CD4-positive, alpha-beta memory T cell (primary cell): ENCODE data around the gene LRP1B. TPM values are rescaled to one million over a fixed set of nuclear protein-coding genes. Genes with fewer than 3 reads are reported as not detected.

Experiments used
- CTCF ChIA-PET: fragments of 350-600 bp; sonication (Branson Sonifier 250); formaldehyde crosslinking; loops from one replicate; lab custom pipeline; 2021; ENCODE audit warnings: inconsistent platforms; ENCODE audit not compliant: partially characterized antibody; lab: Charles Lee
- POLR2A ChIA-PET: fragments of 350-600 bp; sonication (Branson Sonifier 250); formaldehyde crosslinking; loops from one replicate; lab custom pipeline; 2021; ENCODE audit not compliant: partially characterized antibody; lab: Charles Lee
- DNase-seq, 5 donors: peaks; one replicate each; pipeline versions ENCODE4 v3.0.0 to v3.0.0-alpha.2; 2020 to 2022; ENCODE audit warnings: mixed read lengths in 1 of 5
- H3K27ac ChIP-seq: one replicate; pipeline ENCODE4 v1.7.0; 2013; ENCODE audit warnings: low read depth, low read length
- H3K27me3 ChIP-seq: 2 replicates; pipeline ENCODE4 v1.7.0; 2013; ENCODE audit warnings: mild to moderate bottlenecking, low read length, moderate library complexity; ENCODE audit not compliant: insufficient read depth
- H3K36me3 ChIP-seq: 2 replicates; pipeline ENCODE4 v1.7.0; 2013; ENCODE audit warnings: mild to moderate bottlenecking, low read length, moderate library complexity; ENCODE audit not compliant: insufficient read depth
- H3K4me1 ChIP-seq: 2 replicates; pipeline ENCODE4 v1.7.0; 2013; ENCODE audit warnings: mild to moderate bottlenecking, low read length, moderate library complexity; ENCODE audit not compliant: insufficient read depth
- H3K4me3 ChIP-seq, 2 donors: one replicate each; pipeline ENCODE4 v1.7.0; 2013; ENCODE audit warnings: low read length in 2 of 2, mild to moderate bottlenecking in 1 of 2
- H3K9me3 ChIP-seq, 2 donors: one replicate each; pipeline ENCODE4 v1.7.0; 2013; ENCODE audit warnings: low read length in 2 of 2, control low read depth in 1 of 2; ENCODE audit not compliant: control insufficient read depth in 1 of 2
- H3K27ac Mint-ChIP-seq, 7 donors: one replicate each; pipeline ENCODE4 v1.8.0; 2020 to 2021; ENCODE audit warnings: mixed read lengths in 7 of 7, mild to moderate bottlenecking in 6 of 7, inconsistent platforms in 3 of 7, moderate library complexity in 3 of 7
- H3K27me3 Mint-ChIP-seq, 2 donors: one replicate each; pipeline ENCODE4 v1.8.0; 2020 to 2021; ENCODE audit warnings: mixed read lengths in 2 of 2
- H3K36me3 Mint-ChIP-seq, 2 donors: one replicate each; pipeline ENCODE4 v1.8.0; 2020 to 2021; ENCODE audit warnings: mixed read lengths in 2 of 2, inconsistent platforms in 1 of 2, mild to moderate bottlenecking in 1 of 2
- H3K4me1 Mint-ChIP-seq, 4 donors: one replicate each; pipeline ENCODE4 v1.8.0; 2020 to 2021; ENCODE audit warnings: mixed read lengths in 4 of 4, mild to moderate bottlenecking in 1 of 4
- H3K4me3 Mint-ChIP-seq, 8 donors: one replicate each; pipeline ENCODE4 v1.8.0; 2020 to 2021; ENCODE audit warnings: mixed read lengths in 8 of 8, mild to moderate bottlenecking in 7 of 8, moderate library complexity in 6 of 8, inconsistent platforms in 3 of 8
- H3K9me3 Mint-ChIP-seq, 8 donors: one replicate each; pipeline ENCODE4 v1.8.0; 2020 to 2021; ENCODE audit warnings: mixed read lengths in 8 of 8, mild to moderate bottlenecking in 5 of 8, inconsistent platforms in 3 of 8, moderate library complexity in 1 of 8
- intact Hi-C: fragments of 100-400 bp; cut with micrococcal nuclease; formaldehyde crosslinking; loops from one replicate; pipeline ENCODE4 v1.15.1; 2023
- polyA plus RNA-seq, 2 donors: library from polyadenylated mRNA; unstranded; fragments of 300-500 nt; fragmentation: Illumina TruSeq; gene quantifications; one replicate each; pipeline ENCODE4 v1.2.3, GENCODE V29; 2021
- total RNA-seq, 2 experiments: library from RNA; stranded (reverse); gene quantifications; one replicate each; pipeline ENCODE4 v1.2.3, GENCODE V29; 2021

LRP1B gene
- total and polyA plus RNA-seq, 4 experiments from 2014 or later = not detected

DNA sequence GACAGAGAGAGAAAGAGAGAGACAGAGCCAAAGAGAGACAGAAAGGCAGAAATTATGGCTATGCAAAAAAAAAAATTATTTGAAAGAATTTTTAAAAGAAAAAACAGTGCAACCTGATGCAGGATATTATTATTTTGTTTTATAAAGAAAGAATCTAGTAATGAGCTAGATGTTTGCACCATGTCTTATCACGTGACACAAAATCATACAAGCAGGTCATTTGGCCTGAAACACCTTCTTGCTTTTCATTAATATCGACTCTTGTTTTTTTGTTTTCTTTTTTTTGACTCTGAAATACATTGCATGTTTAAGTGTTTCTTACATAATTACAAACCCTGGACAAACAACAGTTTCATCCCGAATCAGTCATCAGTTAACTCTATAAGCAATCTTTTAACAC lies 606.0 kb downstream of the LRP1B start:
- H3K4me3 Mint-ChIP-seq = no peak overlapping the region
- H3K27ac Mint-ChIP-seq = no peak overlapping the region
- no peaks in the 10 kb centered on the region for H3K9me3 ChIP-seq
- no peaks in the 10 kb centered on the region for H3K27me3 ChIP-seq
- ChIA-PET POLR2A (no interaction called here), CTCF (no interaction called here)
- no peaks in the 10 kb centered on the region for H3K27me3 Mint-ChIP-seq
- H3K4me3 ChIP-seq = no peak overlapping the region
- no peaks in the 10 kb centered on the region for H3K4me1 ChIP-seq
- H3K36me3 ChIP-seq = no peaks in the 10 kb centered on the region
- no peaks in the 10 kb centered on the region for H3K36me3 Mint-ChIP-seq
- no peaks in the 10 kb centered on the region for H3K4me1 Mint-ChIP-seq
- DNase-seq = no peak
- peaks cover 2 to 9% (median 6%) of the 10 kb centered on the region in 8 donors for H3K9me3 Mint-ChIP-seq
- intact Hi-C loops = no loop called here
- no peak overlapping the region for H3K27ac ChIP-seq

DNA sequence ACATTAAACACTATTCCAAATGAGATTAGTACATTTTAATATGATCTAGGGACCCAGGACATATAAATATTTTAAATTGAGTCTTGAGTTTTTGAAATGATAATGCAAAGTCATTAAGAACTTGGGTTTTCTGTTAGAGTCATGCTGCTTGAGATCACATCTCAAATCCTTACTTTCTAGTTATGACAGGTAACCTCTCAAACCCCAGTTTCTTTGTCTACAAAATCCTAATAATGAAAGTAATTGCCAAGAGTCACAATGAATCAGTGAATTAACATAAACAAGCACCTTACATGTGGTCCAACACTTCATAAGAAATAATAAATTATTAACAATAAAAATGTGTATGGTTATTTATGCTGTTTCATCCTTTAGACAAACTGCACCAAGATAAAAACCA lies 607.6 kb downstream of the LRP1B start:
- intact Hi-C loops = no loop called here
- no peak overlapping the region for H3K27ac Mint-ChIP-seq
- H3K4me1 Mint-ChIP-seq = no peaks in the 10 kb centered on the region
- Histone ChIP-seq H3K4me3 (no peak overlapping the region), H3K27ac (no peak overlapping the region), H3K27me3 (no peaks in the 10 kb centered on the region), H3K36me3 (no peaks in the 10 kb centered on the region), H3K9me3 (no peaks in the 10 kb centered on the region), H3K4me1 (no peaks in the 10 kb centered on the region)
- H3K36me3 Mint-ChIP-seq = no peaks in the 10 kb centered on the region
- no peak overlapping the region for H3K4me3 Mint-ChIP-seq
- H3K27me3 Mint-ChIP-seq = no peaks in the 10 kb centered on the region
- ChIA-PET CTCF (no interaction called here), POLR2A (no interaction called here)
- DNase-seq = no peak
- peaks cover 2 to 9% (median 6%) of the 10 kb centered on the region in 8 donors for H3K9me3 Mint-ChIP-seq

- Histone ChIP-seq H3K27me3 (no peaks in the 10 kb centered on the region), H3K27ac (no peak overlapping the region), H3K4me1 (no peaks in the 10 kb centered on the region), H3K36me3 (no peaks in the 10 kb centered on the region), H3K4me3 (no peak overlapping the region), H3K9me3 (no peaks in the 10 kb centered on the region)
- CTCF ChIA-PET = no interaction called here
- Mint-ChIP-seq H3K27me3 (no peaks in the 10 kb centered on the region), H3K27ac (no peak overlapping the region), H3K4me1 (no peaks in the 10 kb centered on the region), H3K9me3 (peaks cover 3 to 11% (median 5%) of the 10 kb centered on the region in 8 donors), H3K4me3 (no peak overlapping the region), H3K36me3 (no peaks in the 10 kb centered on the region)
- POLR2A ChIA-PET = no interaction called here
- no peak for DNase-seq
- intact Hi-C loops = no loop called here
These were observed 608.1 kb downstream of the LRP1B start for GRCh38 chr2:141522702-141523101.

- Histone ChIP-seq H3K9me3 (no peaks in the 10 kb centered on the region), H3K27me3 (no peaks in the 10 kb centered on the region), H3K27ac (no peak overlapping the region), H3K36me3 (no peaks in the 10 kb centered on the region), H3K4me1 (no peaks in the 10 kb centered on the region), H3K4me3 (no peak overlapping the region)
- ChIA-PET POLR2A (no interaction called here), CTCF (no interaction called here)
- Mint-ChIP-seq H3K27me3 (no peaks in the 10 kb centered on the region), H3K27ac (no peak overlapping the region), H3K9me3 (peaks cover 3 to 11% (median 5%) of the 10 kb centered on the region in 8 donors), H3K4me1 (no peaks in the 10 kb centered on the region), H3K36me3 (no peaks in the 10 kb centered on the region), H3K4me3 (no peak overlapping the region)
- intact Hi-C loops = no loop called here
- no peak for DNase-seq
These were observed 608.8 kb downstream of the LRP1B start for GRCh38 chr2:141522048-141522447.

- no peaks in the 10 kb centered on the region for H3K36me3 Mint-ChIP-seq
- H3K27me3 Mint-ChIP-seq = no peaks in the 10 kb centered on the region
- CTCF ChIA-PET = no interaction called here
- no peaks in the 10 kb centered on the region for H3K4me1 ChIP-seq
- H3K27ac ChIP-seq = no peak overlapping the region
- no peak overlapping the region for H3K4me3 Mint-ChIP-seq
- H3K4me3 ChIP-seq = no peak overlapping the region
- H3K36me3 ChIP-seq = no peaks in the 10 kb centered on the region
- peaks cover under 1 to 12% (median 7%) of the 10 kb centered on the region in 8 donors for H3K9me3 Mint-ChIP-seq
- intact Hi-C loops = no loop called here
- H3K9me3 ChIP-seq = no peaks in the 10 kb centered on the region
- H3K27ac Mint-ChIP-seq = no peak overlapping the region
- no peaks in the 10 kb centered on the region for H3K27me3 ChIP-seq
- no peaks in the 10 kb centered on the region for H3K4me1 Mint-ChIP-seq
- no peak for DNase-seq
- POLR2A ChIA-PET = no interaction called here
These were observed 610.9 kb downstream of the LRP1B start for GRCh38 chr2:141519906-141520305.

GRCh38 chr2:141517852-141518421 lies 612.9 kb downstream of the LRP1B start:
- H3K27me3 ChIP-seq = no peaks in the 10 kb centered on the region
- no peak overlapping the region for H3K27ac ChIP-seq
- intact Hi-C loops = no loop called here
- Mint-ChIP-seq H3K9me3 (peaks cover 0 to 16% (median 8%) of the 10 kb centered on the region in 8 donors), H3K27ac (no peak overlapping the region), H3K36me3 (no peaks in the 10 kb centered on the region), H3K27me3 (no peaks in the 10 kb centered on the region), H3K4me3 (no peak overlapping the region), H3K4me1 (no peaks in the 10 kb centered on the region)
- no peaks in the 10 kb centered on the region for H3K9me3 ChIP-seq
- ChIA-PET CTCF (no interaction called here), POLR2A (no interaction called here)
- H3K36me3 ChIP-seq = no peaks in the 10 kb centered on the region
- no peak for DNase-seq
- H3K4me1 ChIP-seq = no peaks in the 10 kb centered on the region
- no peak overlapping the region for H3K4me3 ChIP-seq

GRCh38 chr2:141517180-141517851 lies 613.5 kb downstream of the LRP1B start:
- Histone ChIP-seq H3K27ac (no peak overlapping the region), H3K27me3 (no peaks in the 10 kb centered on the region), H3K4me1 (no peaks in the 10 kb centered on the region), H3K9me3 (no peaks in the 10 kb centered on the region), H3K36me3 (no peaks in the 10 kb centered on the region), H3K4me3 (no peak overlapping the region)
- no peak for DNase-seq
- H3K27me3 Mint-ChIP-seq = no peaks in the 10 kb centered on the region
- intact Hi-C loops = no loop called here
- CTCF ChIA-PET = no interaction called here
- no peak overlapping the region for H3K27ac Mint-ChIP-seq
- POLR2A ChIA-PET = no interaction called here
- H3K4me3 Mint-ChIP-seq = no peak overlapping the region
- no peaks in the 10 kb centered on the region for H3K36me3 Mint-ChIP-seq
- H3K9me3 Mint-ChIP-seq = peaks cover 0 to 18% (median 8%) of the 10 kb centered on the region in 8 donors
- no peaks in the 10 kb centered on the region for H3K4me1 Mint-ChIP-seq
